Forelimb muscle (tissue), 1 donor: ENCODE data around the gene JADE3. TPM values are rescaled to one million over a fixed set of nuclear protein-coding genes. Genes with fewer than 3 reads are reported as not detected.

ENCODE experiments used
- DNase-seq: peaks from one replicate; pipeline ENCODE4 v3.0.0-alpha.2; 2013; ENCODE audit warnings: low read depth
- polyA plus RNA-seq: library from polyadenylated mRNA; unstranded; fragments of 120-200 nt; gene quantifications from one replicate; pipeline ENCODE4 v1.2.1, GENCODE V29; 2013; ENCODE audit not compliant: insufficient read length

JADE3 gene
- polyA plus RNA-seq, result 4.3 TPM

- DNase-seq, result peak; percentile 14
Observed at GRCh38 chrX:46912098-46912602, at the start of gene JADE3. JADE3 (plus strand) TSS chrX:46912421; CDS start chrX:46984895, 72,474 bp downstream.

- no peak for DNase-seq
Observed at GRCh38 chrX:46863072-46863471, 49.1 kb upstream of the JADE3 start.

- no peak for DNase-seq
Observed at GRCh38 chrX:46864606-46865005, 47.6 kb upstream of the JADE3 start.

GRCh38 chrX:46865281-46865680 is 46.9 kb upstream of the JADE3 start:
- DNase-seq, result no peak

GRCh38 chrX:46866726-46867125 is 45.5 kb upstream of the JADE3 start:
- DNase-seq, result no peak

GRCh38 chrX:46873746-46874145 is 38.5 kb upstream of the JADE3 start:
- DNase-seq, result no peak

- no peak for DNase-seq
Observed at GRCh38 chrX:46876901-46877300, 35.3 kb upstream of the JADE3 start.

- no peak for DNase-seq
Observed at GRCh38 chrX:46882266-46882665, 30.0 kb upstream of the JADE3 start.

GRCh38 chrX:46884799-46885198 is 27.4 kb upstream of the JADE3 start:
- no peak for DNase-seq

- DNase-seq, result no peak
Observed at GRCh38 chrX:46898207-46898606, 14.0 kb upstream of the JADE3 start.

GRCh38 chrX:46903458-46904242 is 8.6 kb upstream of the JADE3 start:
- DNase-seq, result no peak

GRCh38 chrX:46904626-46905025 is 7.6 kb upstream of the JADE3 start:
- no peak for DNase-seq

- no peak for DNase-seq
Observed at GRCh38 chrX:46910415-46910814, 1.8 kb upstream of the JADE3 start.

GRCh38 chrX:46912603-46913491 is 626 bp downstream of the JADE3 start:
- no peak for DNase-seq

- DNase-seq, result no peak
Observed at GRCh38 chrX:46913667-46914066, 1.4 kb downstream of the JADE3 start.

GRCh38 chrX:46916273-46916672 is 4.1 kb downstream of the JADE3 start:
- DNase-seq, result no peak

GRCh38 chrX:46917622-46918021 is 5.4 kb downstream of the JADE3 start:
- no peak for DNase-seq

GRCh38 chrX:46918434-46918833 is 6.2 kb downstream of the JADE3 start:
- DNase-seq, result no peak

- no peak for DNase-seq
Observed at GRCh38 chrX:46920235-46920634, 8.0 kb downstream of the JADE3 start.

GRCh38 chrX:46922611-46923010 is 10.4 kb downstream of the JADE3 start:
- DNase-seq, result no peak

- no peak for DNase-seq
Observed at GRCh38 chrX:46927718-46928117, 15.5 kb downstream of the JADE3 start.

- no peak for DNase-seq
Observed at GRCh38 chrX:46929439-46930261, 17.4 kb downstream of the JADE3 start.
